Skeletal muscle tissue (tissue), 4 donors: ENCODE measurements around the gene ONECUT3. TPM values are rescaled to one million over a fixed set of nuclear protein-coding genes. Genes with fewer than 3 reads are reported as not detected.

Experiments used
- H3K27ac ChIP-seq: one replicate; pipeline ENCODE4 v1.7.0; 2013; ENCODE audit warnings: mild to moderate bottlenecking, low read depth, low read length, inconsistent platforms
- H3K27me3 ChIP-seq, 3 donors: one replicate each; pipeline ENCODE4 v1.7.0; 2013; ENCODE audit warnings: low read length in 3 of 3; ENCODE audit not compliant: control insufficient read depth in 3 of 3, insufficient read depth in 3 of 3
- H3K36me3 ChIP-seq, 3 donors: one replicate each; pipeline ENCODE4 v1.7.0; 2013; ENCODE audit warnings: low read length in 3 of 3; ENCODE audit not compliant: control insufficient read depth in 3 of 3, insufficient read depth in 3 of 3
- H3K4me1 ChIP-seq, 3 donors: one replicate each; pipeline ENCODE4 v1.7.0; 2013; ENCODE audit warnings: low read length in 3 of 3, mild to moderate bottlenecking in 3 of 3; ENCODE audit not compliant: control insufficient read depth in 3 of 3, insufficient read depth in 3 of 3
- H3K4me3 ChIP-seq, 3 donors: one replicate each; pipeline ENCODE4 v1.7.0; 2013; ENCODE audit warnings: low read length in 3 of 3
- H3K9ac ChIP-seq, 3 donors: one replicate each; pipeline ENCODE4 v1.7.0; 2013; ENCODE audit warnings: low read length in 3 of 3, mild to moderate bottlenecking in 3 of 3, moderate library complexity in 2 of 3, low read depth in 1 of 3
- H3K9me3 ChIP-seq, 3 donors: one replicate each; pipeline ENCODE4 v1.7.0; 2013; ENCODE audit warnings: low read length in 3 of 3; ENCODE audit not compliant: control insufficient read depth in 3 of 3
- total RNA-seq: library from RNA; depleted of rRNA; stranded (reverse); fragments of >200 nt; gene quantifications from one replicate; pipeline ENCODE4 v1.2.3, GENCODE V29; 2014
- donor health status: Osteomylitis.

The ONECUT3 gene
- total RNA-seq, 1 donor from 2014 or later = not detected

DNA sequence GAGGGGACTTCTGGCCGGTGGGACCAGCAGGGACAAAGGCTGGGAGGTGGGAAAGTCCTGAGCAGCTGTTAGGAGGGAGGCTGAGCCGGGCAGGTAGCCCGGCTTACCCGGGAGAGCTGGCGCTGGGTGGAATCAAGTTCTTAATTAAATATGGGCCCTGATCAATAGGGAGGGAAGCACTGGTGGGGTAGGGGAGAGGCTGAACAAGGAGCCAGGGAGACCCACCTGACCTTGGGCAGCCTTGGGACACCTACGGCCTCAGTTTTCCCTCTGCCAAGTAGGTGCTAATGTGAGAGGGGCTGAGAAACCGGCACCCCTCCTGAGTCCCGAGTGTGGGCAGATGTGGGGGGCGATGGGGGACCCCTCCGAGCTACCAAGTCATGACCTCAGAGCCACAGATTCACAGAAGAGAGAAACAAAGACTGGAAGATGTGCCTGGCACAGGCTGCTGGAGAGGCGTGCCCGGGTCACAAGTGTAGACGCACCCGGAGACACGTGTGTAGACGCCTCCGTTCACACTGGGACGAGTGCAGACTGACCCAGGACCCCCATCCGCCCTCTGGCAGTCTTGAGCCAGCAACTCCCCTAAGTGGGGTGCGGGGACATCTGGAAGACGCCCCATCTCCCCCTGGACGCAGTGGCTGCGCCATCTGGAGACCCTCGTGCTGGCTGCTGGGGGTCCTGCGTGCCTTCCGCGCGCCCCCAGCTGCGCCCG is 8.4 kb downstream of the ONECUT3 start:
- H3K9me3 ChIP-seq = no peaks in the 10 kb centered on the region
- no peak overlapping the region for H3K9ac ChIP-seq
- peaks cover 72 to 93% (median 88%) of the 10 kb centered on the region in 3 donors for H3K27me3 ChIP-seq
- peaks cover 0 to 2% (median 0%) of the 10 kb centered on the region in 3 donors for H3K4me1 ChIP-seq
- no peaks in the 10 kb centered on the region for H3K36me3 ChIP-seq
- no peak overlapping the region for H3K27ac ChIP-seq
- no peak overlapping the region for H3K4me3 ChIP-seq

DNA sequence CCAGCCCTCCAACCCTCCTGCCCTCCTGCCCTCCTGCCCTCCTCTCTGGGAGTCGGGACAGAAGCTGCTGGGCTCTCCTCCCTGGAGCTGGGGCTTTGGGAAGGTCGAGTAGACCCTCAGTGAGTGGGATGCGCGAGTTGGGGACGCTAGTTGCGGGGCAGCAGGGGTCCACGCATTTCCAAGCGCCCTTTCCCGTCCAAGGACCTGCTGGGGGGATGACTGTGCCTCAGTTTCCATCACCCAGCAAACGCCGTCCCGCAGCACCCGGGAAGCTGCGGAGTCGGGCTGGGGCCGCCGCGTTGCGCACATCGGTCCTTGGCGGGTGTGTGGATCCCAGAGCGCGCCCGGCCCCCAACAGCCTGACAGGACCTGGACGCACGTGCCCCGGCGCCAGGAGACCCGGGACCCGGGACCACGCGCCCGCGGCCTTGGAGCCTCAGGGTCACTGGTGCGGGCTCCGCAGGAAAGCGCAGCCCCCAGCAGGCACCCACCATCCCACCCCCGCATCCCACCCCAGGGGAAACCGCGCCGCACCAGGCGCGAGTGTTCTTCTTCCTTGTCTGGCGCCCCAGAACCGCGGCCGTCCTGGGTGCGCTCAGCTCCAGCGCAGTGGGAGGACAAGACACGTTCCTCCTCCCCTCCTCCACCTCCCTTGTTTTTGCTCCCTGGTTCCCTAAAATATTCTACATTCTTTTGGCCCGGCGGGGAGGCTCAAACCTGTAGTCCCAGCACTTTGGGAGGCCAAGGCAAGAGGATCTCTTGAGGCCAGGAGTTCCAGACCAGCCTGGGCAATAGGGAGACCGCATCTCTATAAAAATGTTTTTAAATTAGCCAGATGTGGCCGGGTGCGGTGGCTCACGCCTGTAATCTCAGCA is 9.2 kb downstream of the ONECUT3 start:
- Histone ChIP-seq H3K27ac (no peak overlapping the region), H3K36me3 (no peaks in the 10 kb centered on the region), H3K9me3 (no peaks in the 10 kb centered on the region), H3K9ac (no peak overlapping the region), H3K27me3 (peaks cover 72 to 92% (median 88%) of the 10 kb centered on the region in 3 donors), H3K4me1 (peaks cover 0 to under 1% (median 0%) of the 10 kb centered on the region in 3 donors), H3K4me3 (no peak overlapping the region)

DNA sequence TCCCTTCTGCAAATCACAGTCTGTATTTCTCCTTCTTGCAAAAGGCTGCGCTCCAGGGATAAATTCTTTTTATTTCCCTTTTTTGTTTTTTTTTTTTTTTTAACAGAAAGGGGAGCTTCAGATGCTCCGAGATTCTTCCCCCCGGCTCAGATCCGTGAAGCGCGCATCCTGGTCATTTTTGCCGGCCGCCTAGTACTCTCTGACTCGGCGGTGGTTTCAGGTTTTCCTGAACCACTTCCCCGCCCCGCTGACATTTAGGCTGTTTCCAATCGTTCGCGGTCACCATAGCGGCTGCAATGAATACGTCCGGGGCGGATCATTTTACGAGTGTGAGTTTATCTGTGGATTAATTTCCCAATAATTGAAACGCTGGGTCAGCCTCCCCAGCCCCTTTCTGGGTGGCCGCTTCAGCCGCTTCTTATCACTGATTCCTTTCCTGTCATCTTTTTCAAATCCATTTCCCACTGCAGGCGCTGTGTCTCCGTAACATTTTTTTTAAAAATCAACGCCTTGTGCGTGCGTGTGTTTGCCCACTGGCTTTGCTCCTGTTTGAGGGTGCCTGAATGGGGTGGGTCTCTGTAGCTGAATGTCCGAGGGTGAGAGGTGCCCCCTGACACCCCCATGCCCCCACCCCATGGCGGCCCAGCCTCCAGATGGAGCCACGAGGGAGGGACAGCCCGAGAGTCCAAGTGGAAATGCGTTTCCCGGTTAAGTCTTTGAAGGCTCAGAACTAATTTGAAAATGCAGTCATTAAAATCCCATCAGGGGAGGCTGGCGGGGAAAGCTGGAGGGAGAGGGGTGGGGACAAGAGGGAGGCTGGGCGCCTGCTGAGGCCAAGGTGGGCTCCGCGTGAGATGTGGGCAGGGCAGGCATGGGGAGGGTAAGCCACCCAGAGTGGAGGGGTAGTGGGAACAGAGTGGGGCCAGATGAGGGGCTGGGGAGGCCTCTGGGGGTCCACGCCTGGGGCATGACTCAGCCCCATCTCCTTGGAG is 10.6 kb downstream of the ONECUT3 start:
- Histone ChIP-seq H3K27ac (no peak overlapping the region), H3K9me3 (no peaks in the 10 kb centered on the region), H3K4me3 (no peak overlapping the region), H3K9ac (no peak overlapping the region), H3K27me3 (peaks cover 82 to 93% (median 90%) of the 10 kb centered on the region in 3 donors), H3K4me1 (no peaks in the 10 kb centered on the region), H3K36me3 (no peaks in the 10 kb centered on the region)

DNA sequence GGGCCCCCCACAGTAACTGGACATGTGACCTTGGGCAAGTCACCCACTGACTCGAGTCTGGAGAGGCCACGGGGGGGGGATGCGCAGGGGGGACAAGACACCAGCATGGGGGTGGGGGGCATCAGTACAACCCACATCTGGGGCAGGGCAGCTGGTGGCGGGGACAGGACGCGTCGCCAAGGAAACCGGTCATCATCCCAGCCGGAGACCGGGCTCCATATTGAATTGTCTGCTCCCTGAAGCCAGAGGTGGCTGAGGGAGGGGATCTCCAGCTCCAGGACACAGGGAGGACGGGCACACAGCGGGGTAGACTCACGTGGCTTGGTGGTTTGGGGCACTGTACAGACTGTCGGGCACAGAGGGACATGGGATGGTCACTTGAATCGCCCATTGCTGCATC is 11.4 kb downstream of the ONECUT3 start:
- H3K27ac ChIP-seq = no peak overlapping the region
- H3K9ac ChIP-seq = no peak overlapping the region
- H3K27me3 ChIP-seq = peaks cover 80 to 93% (median 90%) of the 10 kb centered on the region in 3 donors
- no peaks in the 10 kb centered on the region for H3K4me1 ChIP-seq
- no peak overlapping the region for H3K4me3 ChIP-seq
- H3K36me3 ChIP-seq = no peaks in the 10 kb centered on the region
- H3K9me3 ChIP-seq = no peaks in the 10 kb centered on the region

DNA sequence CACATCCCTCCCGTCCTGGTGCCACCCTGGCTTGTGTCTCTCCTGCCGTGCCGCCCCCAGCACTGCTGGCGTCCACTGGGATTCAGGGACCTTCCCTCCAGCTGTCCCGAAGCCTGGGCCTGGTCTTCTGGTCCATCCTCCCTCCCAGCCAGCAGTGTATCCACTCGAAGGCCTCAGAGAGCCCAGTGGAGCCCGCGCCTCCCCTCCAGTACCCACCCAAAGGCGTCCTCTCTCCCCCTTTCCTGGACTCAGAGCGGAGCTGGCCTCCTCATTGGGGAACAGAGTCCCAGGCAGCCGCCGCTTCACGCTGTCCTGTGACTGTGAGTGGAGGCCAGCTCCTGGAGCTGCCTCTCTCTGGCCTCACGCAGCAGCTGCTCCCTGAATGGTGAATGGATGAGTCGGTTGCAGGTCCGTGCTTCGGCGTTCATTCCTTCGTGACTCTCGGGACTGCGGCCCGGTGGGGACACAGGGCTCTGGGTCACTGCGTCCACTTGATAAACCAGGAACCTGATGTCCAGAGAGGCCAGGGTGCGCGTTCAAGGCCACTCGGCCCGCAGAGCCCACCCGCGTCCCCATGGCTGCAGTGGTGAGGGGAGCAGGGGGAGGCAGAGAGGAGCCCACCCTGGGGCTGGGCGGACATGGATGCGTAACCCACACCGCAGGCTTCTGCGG is 12.1 kb downstream of the ONECUT3 start:
- no peak overlapping the region for H3K4me3 ChIP-seq
- no peaks in the 10 kb centered on the region for H3K4me1 ChIP-seq
- H3K9ac ChIP-seq = no peak overlapping the region
- H3K27ac ChIP-seq = no peak overlapping the region
- no peaks in the 10 kb centered on the region for H3K36me3 ChIP-seq
- H3K9me3 ChIP-seq = no peaks in the 10 kb centered on the region
- H3K27me3 ChIP-seq = peaks cover 74 to 90% (median 86%) of the 10 kb centered on the region in 3 donors

DNA sequence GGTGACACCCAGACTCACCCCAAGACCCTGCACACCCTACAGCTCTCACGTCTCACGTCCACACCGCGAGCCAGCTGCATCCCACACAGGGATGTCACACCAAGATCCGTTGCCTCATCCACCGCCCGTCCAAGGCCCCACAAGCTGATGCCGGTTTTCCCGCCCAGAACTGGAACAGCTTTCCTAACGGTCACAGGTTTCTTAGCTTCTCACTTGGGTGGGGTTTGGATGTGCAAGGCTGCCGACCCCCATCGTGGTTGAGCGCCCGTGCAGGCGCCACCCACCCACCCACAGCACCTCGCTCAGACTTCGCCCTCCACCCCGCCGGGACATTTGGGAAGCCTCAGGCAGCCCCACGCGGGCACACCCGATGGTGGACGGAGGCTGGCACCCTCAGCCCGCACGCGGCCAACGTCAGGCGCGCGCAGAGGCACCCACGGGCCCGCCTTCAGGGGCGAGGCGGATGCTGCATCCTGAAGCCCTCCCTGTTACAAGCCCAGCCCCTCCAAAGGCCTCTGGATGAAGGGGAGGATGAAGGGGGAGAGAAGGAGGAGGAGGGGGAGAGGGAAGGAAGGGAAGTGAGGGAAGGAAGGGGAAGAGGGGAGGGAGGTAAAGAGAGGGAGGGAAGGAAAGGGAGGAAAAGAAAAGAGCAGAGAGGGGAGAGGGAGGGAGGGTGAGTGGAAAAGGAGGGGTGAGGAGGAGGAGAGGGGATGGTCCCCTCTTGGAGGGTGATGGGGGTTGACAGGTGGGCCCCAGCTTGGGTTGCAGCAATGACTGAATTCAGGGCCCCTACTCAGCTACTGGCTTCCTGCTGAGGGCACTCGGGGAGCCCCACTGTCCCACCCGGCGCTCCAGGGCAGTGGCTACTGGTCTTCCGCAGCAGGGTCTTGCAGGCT is 12.8 kb downstream of the ONECUT3 start:
- peaks cover 68 to 90% (median 81%) of the 10 kb centered on the region in 3 donors for H3K27me3 ChIP-seq

DNA sequence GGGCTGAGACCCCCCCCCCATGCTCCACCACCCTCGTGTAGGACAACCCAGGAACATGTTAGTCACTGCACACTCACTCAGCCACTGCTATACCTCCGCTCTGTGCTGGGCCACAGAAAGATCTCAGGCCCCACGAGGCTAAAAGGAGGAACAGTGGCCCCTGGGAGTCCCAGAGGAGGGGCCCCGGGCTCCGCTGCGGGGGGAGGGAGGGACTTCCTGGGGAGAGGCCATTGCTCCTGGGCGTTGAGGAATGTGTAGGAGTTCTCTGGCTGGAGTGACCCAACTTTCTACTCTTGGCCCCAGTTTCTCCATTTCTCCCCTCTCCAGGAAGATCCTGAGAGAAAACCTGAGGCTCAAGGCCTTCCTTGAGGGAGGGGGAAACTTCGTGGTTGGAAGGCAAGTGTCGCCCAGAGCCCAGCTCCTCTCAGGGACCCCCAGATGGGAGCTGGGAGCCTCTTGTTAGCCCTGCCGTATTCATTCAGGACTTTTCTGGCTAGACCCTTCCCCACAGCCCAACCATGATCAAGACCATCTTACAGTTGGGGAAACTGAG is 13.6 kb downstream of the ONECUT3 start:
- H3K27me3 ChIP-seq = peaks cover 60 to 83% (median 73%) of the 10 kb centered on the region in 3 donors

More for the DNA sequence above, 12.8 kb downstream of the ONECUT3 start:
- Histone ChIP-seq H3K27ac (no peak overlapping the region), H3K4me3 (no peak overlapping the region), H3K4me1 (no peaks in the 10 kb centered on the region), H3K9me3 (peaks cover 0 to 4% (median 0%) of the 10 kb centered on the region in 3 donors), H3K9ac (no peak overlapping the region), H3K36me3 (no peaks in the 10 kb centered on the region)

DNA sequence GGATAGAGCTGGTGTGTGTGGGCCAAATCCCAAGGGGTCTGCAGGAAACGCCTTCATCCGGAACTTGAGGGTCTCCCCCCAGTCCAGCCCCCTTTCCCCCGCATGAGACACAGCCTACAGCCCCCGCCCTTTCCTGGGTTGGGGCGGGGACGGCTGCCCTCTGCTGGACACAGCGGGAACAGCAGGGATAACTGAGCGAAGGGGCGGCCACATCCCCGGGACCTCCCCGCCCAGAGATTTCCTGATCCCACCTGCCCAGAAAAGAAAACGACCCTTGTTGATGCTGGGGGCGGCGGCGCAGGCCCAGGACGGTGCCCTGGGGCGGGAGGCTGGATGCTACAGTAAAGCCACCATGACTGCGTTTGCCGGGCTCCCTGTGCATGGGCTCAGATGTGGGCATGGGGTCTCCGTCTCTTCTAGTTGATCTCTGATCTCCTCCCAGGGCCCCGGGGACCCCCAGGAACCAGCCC is 14.2 kb downstream of the ONECUT3 start:
- Histone ChIP-seq H3K27ac (no peak overlapping the region), H3K36me3 (no peaks in the 10 kb centered on the region), H3K4me1 (no peaks in the 10 kb centered on the region), H3K4me3 (no peak overlapping the region), H3K9me3 (peaks cover 2 to 5% (median 4%) of the 10 kb centered on the region in 3 donors), H3K27me3 (peaks cover 55 to 78% (median 67%) of the 10 kb centered on the region in 3 donors), H3K9ac (no peak overlapping the region)

More for the DNA sequence above, 13.6 kb downstream of the ONECUT3 start:
- H3K9me3 ChIP-seq = peaks cover 2 to 5% (median 4%) of the 10 kb centered on the region in 3 donors
- no peaks in the 10 kb centered on the region for H3K4me1 ChIP-seq
- H3K9ac ChIP-seq = no peak overlapping the region
- no peak overlapping the region for H3K4me3 ChIP-seq
- no peaks in the 10 kb centered on the region for H3K36me3 ChIP-seq
- no peak overlapping the region for H3K27ac ChIP-seq
